PC-9 (cell line): Measurements from ENCODE around the gene CD86.

Source experiments
- EZH2 ChIP-seq: fragments of 200-600 bp; sonication (generic); IDR thresholded peaks from 2 replicates; pipeline ENCODE4 v1.8.0; 2017; ENCODE audit warnings: antibody characterized with exemption, low read depth
- TF ChIP-seq, protein P1 (sequence below): fragments of 200-600 bp; sonication (generic); conservative IDR thresholded peaks from 2 replicates; pipeline ENCODE4 v1.6.1; 2017; ENCODE audit warnings: mixed run types, antibody characterized with exemption, mild to moderate bottlenecking, moderate library complexity

DNA sequence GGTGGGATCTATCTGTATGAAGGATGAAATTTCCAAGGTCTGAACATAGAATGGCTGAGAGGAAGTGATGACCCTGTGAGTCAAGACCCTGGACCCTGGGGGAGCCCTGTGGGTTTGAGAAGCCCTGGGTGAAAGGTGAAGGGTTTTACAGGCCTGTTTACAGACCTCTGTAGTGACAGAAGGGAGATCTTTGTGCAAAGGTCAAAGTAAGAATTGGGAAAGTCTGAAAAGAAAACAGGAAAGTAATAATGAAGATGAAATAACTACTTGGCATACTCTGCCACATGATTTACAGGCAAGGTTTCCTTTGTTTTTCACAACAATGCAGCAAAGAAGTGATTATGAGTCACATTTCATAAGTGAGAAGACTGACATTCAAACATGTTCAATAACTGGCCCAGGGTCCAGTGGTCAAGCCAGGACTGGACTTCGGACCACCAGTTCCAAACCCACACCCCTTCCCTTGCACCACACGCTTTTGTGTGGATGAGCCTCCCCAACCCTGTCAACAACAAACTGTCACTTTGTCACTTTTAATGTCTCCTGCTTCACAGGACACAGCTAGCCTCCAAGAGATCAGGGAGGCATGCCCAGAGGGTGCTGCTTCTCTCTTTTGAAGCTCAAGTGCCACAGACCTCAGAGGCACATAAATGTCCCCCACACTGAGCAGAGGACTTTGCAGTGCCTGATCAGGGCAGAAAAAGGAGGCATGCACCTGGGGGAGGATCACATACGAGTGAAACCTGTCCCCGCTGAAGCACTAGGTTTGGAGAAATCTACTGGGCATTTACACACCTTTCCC is 21.5 kb downstream of the CD86 start:
- TF ChIP-seq, protein P1, sequence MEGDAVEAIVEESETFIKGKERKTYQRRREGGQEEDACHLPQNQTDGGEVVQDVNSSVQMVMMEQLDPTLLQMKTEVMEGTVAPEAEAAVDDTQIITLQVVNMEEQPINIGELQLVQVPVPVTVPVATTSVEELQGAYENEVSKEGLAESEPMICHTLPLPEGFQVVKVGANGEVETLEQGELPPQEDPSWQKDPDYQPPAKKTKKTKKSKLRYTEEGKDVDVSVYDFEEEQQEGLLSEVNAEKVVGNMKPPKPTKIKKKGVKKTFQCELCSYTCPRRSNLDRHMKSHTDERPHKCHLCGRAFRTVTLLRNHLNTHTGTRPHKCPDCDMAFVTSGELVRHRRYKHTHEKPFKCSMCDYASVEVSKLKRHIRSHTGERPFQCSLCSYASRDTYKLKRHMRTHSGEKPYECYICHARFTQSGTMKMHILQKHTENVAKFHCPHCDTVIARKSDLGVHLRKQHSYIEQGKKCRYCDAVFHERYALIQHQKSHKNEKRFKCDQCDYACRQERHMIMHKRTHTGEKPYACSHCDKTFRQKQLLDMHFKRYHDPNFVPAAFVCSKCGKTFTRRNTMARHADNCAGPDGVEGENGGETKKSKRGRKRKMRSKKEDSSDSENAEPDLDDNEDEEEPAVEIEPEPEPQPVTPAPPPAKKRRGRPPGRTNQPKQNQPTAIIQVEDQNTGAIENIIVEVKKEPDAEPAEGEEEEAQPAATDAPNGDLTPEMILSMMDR: no peak
- TF ChIP-seq EZH2: no peak
